ENCODE data around the gene EIF4E1B.
A peak's percentile ranks its signal among the peaks of the same experiment; 100 is the strongest.

EIF4E1B gene

DNA sequence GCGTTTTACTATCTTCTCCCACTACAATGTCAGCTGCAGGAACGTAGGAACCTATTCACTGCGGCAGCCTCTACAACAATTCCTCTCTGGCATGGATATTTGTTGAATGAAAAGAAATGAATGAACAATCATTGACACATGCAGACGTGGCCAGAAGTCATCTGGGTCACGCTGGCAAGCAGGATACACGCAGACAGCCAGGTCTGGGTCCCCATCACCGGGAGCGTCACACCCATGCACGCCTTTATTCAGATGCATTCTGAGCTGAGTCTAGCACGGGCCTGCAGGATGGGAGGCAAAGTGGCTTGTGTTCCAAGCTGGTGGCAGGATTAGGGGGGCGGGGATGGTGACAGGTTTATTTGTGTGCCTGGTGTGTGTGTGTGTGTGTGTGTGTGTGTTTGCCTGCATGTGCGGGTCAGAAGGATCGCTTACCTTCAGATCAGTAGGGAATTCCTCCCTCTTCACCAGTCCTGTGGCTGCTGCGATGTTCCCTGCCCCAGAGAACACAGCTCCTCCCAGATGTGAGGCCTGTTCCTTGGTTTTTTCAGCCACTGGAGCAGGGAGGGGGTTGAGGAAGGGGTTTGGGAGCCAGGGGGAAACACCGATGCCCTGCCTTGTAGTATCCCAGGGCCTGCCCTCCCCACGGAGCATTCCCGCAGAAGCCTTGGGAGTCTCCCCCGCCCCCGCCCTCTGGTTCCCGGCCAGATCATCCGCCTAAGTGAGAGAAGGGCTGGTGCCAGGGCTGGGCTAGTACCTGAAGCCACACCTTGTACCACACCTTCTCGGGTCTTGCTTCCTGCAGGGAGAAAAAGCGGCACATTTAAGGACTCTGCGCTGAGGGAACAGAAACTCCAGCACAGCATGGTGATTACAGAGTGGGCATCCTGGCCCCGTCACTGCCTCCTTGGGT is 4.3 kb upstream of the EIF4E1B start:
- peaks cover 4 to 14% of the 10 kb centered on the region in 2 donors for H3K4me1 ChIP-seq (ENCODE audit: control insufficient read depth in 1 of 2, insufficient read depth in 2 of 2, low read length in 2 of 2)
- H3K36me3 ChIP-seq (ENCODE audit: control insufficient read depth in 1 of 2, insufficient read depth in 2 of 2, low read length in 2 of 2) = no peaks in the 10 kb centered on the region
- H3K9ac ChIP-seq (ENCODE audit: low read depth in 1 of 2, low read length in 2 of 2) = no peak overlapping the region
- peaks cover 62 to 67% of the 10 kb centered on the region in 2 donors for H3K27me3 ChIP-seq (ENCODE audit: control insufficient read depth in 1 of 2, insufficient read depth in 2 of 2, low read length in 2 of 2)
- no peak overlapping the region for H3K4me3 ChIP-seq (ENCODE audit: low read depth in 1 of 2, low read length in 2 of 2)
- H3K27ac ChIP-seq (ENCODE audit: low read depth, low read length) = no peak overlapping the region
- no peaks in the 10 kb centered on the region for H3K9me3 ChIP-seq (ENCODE audit: control insufficient read depth in 1 of 2, low read length in 2 of 2)

DNA sequence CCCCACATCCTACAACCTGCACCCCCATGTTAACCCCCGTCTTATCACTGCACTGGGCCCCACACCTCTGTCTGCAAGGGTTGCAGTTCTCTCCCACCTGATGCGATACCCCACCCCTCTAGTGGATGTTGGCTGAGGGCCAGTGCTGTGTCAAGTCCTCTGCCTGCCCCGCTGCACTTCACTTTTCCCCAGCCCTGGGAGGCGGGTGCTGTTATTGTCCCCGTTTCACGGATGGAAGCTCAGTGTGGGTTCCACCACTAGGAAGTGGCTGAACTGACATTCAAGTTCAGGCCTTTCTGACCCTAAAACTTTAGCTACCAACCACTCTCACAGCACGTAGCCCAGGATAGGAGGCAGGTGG is 3.6 kb upstream of the EIF4E1B start:
- H3K4me3 ChIP-seq (ENCODE audit: low read depth in 1 of 2, low read length in 2 of 2) = no peak overlapping the region
- peaks cover 63 to 67% of the 10 kb centered on the region in 2 donors for H3K27me3 ChIP-seq (ENCODE audit: control insufficient read depth in 1 of 2, insufficient read depth in 2 of 2, low read length in 2 of 2)
- no peak overlapping the region for H3K9ac ChIP-seq (ENCODE audit: low read depth in 1 of 2, low read length in 2 of 2)
- no peak overlapping the region for H3K27ac ChIP-seq (ENCODE audit: low read depth, low read length)
- peaks cover 4 to 14% of the 10 kb centered on the region in 2 donors for H3K4me1 ChIP-seq (ENCODE audit: control insufficient read depth in 1 of 2, insufficient read depth in 2 of 2, low read length in 2 of 2)
- no peaks in the 10 kb centered on the region for H3K9me3 ChIP-seq (ENCODE audit: control insufficient read depth in 1 of 2, low read length in 2 of 2)
- no peaks in the 10 kb centered on the region for H3K36me3 ChIP-seq (ENCODE audit: control insufficient read depth in 1 of 2, insufficient read depth in 2 of 2, low read length in 2 of 2)

DNA sequence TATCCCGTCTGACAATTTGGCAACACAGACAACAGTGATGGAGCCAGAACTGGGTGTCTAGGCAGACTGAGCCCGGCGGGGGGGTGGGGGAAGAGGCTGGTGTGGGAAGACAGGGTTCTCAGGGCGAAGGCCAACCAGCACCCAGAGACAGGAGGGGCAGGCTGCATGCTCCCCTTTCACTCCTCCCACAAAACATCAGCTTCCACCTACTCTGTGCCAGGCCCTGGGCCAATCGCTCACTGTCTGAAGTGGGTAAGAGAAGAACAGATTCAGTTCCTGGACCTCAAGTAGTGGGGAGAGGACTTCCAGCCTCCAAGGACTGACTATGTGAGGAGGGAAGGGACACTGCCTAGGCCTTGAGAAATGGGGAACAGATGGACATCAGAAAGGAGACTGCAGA is 2.9 kb upstream of the EIF4E1B start:
- Histone ChIP-seq H3K9ac (ENCODE audit: low read depth in 1 of 2, low read length in 2 of 2) (no peak overlapping the region), H3K9me3 (ENCODE audit: control insufficient read depth in 1 of 2, low read length in 2 of 2) (no peaks in the 10 kb centered on the region), H3K27me3 (ENCODE audit: control insufficient read depth in 1 of 2, insufficient read depth in 2 of 2, low read length in 2 of 2) (peaks cover 64 to 66% of the 10 kb centered on the region in 2 donors), H3K4me3 (ENCODE audit: low read depth in 1 of 2, low read length in 2 of 2) (no peak overlapping the region), H3K27ac (ENCODE audit: low read depth, low read length) (no peak overlapping the region), H3K4me1 (ENCODE audit: control insufficient read depth in 1 of 2, insufficient read depth in 2 of 2, low read length in 2 of 2) (peaks cover 4 to 14% of the 10 kb centered on the region in 2 donors), H3K36me3 (ENCODE audit: control insufficient read depth in 1 of 2, insufficient read depth in 2 of 2, low read length in 2 of 2) (no peaks in the 10 kb centered on the region)

DNA sequence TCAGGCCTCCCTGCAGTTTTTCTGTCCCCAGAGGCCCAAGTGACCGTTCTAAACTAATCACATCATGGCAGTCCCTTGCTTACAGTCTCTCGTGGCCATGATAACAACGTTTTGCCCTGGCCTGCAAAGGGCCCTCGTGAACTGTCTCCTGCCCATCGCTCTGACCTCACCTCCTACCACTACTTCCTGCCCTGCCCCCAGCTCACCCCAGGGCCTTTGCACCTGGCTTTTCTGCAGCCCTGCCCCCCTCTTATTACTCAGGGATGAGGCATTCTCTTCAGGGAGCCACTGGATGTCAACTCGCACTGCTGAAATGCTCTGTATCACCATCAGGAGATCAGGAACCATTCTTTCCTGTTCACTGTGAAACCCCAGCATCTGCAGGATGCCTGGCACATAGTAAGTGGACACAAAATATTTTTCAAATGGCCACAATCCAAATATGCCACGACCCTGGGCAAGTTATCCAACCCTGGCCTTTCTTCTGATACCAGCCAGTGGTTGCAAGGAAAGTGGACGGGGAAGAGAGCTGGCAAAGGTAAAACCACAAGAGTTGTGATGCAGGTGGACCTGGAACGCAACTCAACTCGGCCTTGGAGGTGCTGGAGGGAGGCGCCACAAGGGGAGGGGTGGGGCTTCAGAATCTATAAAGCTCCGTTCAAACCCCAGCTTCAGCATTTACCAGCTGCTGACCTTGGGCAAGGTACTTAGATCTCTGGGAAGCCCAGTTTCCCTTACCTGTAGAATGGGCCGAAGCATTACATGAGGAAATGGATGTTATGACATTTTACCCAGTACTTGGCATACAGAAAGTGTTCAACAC is 1.9 kb upstream of the EIF4E1B start:
- Histone ChIP-seq H3K27me3 (ENCODE audit: control insufficient read depth in 1 of 2, insufficient read depth in 2 of 2, low read length in 2 of 2) (peaks cover 69 to 70% of the 10 kb centered on the region in 2 donors), H3K9me3 (ENCODE audit: control insufficient read depth in 1 of 2, low read length in 2 of 2) (no peaks in the 10 kb centered on the region), H3K36me3 (ENCODE audit: control insufficient read depth in 1 of 2, insufficient read depth in 2 of 2, low read length in 2 of 2) (no peaks in the 10 kb centered on the region), H3K27ac (ENCODE audit: low read depth, low read length) (no peak overlapping the region), H3K9ac (ENCODE audit: low read depth in 1 of 2, low read length in 2 of 2) (no peak overlapping the region), H3K4me3 (ENCODE audit: low read depth in 1 of 2, low read length in 2 of 2) (no peak overlapping the region), H3K4me1 (ENCODE audit: control insufficient read depth in 1 of 2, insufficient read depth in 2 of 2, low read length in 2 of 2) (peaks cover 4 to 14% of the 10 kb centered on the region in 2 donors)

DNA sequence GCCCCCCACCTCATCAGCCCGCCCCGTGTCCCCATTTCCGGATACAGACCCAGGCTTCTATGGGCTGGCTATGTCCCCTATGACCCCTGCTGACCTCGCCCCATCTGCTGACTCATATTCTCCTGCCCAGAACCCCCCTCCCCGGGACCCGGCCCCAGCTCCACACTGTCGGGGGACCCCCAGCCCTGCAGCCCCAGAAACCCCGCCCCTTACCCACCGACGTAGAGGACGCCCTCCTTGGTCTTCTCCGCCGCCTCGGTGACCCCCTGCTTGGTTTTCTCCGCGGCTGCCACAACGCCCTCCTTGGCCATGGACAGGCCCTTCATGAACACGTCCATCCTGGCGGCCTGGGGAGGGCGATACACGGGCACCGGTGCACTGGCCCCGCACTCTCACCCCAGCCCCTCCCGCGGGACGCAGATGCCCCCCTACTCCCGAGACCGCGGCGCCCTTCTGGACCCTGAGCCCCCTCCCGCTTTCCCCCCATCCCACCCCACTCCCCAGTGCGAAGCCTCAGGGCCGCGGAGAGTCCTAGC is 1.1 kb upstream of the EIF4E1B start:
- Histone ChIP-seq H3K4me1 (ENCODE audit: control insufficient read depth in 1 of 2, insufficient read depth in 2 of 2, low read length in 2 of 2) (peaks cover 4 to 14% of the 10 kb centered on the region in 2 donors), H3K4me3 (ENCODE audit: low read depth in 1 of 2, low read length in 2 of 2) (no peak overlapping the region)

DNA sequence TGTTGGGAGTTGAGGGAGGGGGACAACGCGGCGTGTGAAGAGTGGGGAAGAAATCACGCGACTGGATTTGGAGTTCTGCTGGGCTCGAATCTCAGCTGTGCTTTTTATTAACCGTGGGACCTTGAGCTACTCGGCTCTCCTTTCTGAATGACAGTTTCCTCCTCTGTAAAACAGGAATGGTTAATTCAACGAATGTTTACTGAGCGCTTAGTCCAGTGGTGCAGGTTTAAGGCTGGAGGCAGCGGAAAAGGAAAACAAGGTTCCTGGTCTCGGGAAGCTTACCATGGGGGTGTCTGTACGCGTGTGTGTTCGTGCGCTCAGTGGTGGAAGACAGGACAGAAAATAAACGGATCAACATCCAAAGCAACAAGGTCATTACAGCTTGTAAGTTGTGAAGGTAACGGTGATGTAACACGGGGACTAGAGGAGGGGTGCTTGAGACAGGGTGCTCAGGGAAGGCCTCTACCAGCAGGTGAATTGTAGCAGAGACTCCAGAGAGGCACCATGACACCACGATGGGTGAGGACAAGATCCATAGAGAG is 277 bp downstream of the EIF4E1B start:
- no peaks in the 10 kb centered on the region for H3K36me3 ChIP-seq (ENCODE audit: control insufficient read depth in 1 of 2, insufficient read depth in 2 of 2, low read length in 2 of 2)
- no peak overlapping the region for H3K27ac ChIP-seq (ENCODE audit: low read depth, low read length)
- H3K4me3 ChIP-seq (ENCODE audit: low read depth in 1 of 2, low read length in 2 of 2) = peak overlapping the region; percentile 24 to 48
- H3K9ac ChIP-seq (ENCODE audit: low read depth in 1 of 2, low read length in 2 of 2) = no peak overlapping the region
- peaks cover 0 to 3% of the 10 kb centered on the region in 2 donors for H3K9me3 ChIP-seq (ENCODE audit: control insufficient read depth in 1 of 2, low read length in 2 of 2)
- H3K27me3 ChIP-seq (ENCODE audit: control insufficient read depth in 1 of 2, insufficient read depth in 2 of 2, low read length in 2 of 2) = peaks cover 56 to 68% of the 10 kb centered on the region in 2 donors
- peaks cover 4 to 14% of the 10 kb centered on the region in 2 donors for H3K4me1 ChIP-seq (ENCODE audit: control insufficient read depth in 1 of 2, insufficient read depth in 2 of 2, low read length in 2 of 2)

More for the DNA sequence above, 1.1 kb upstream of the EIF4E1B start:
- Histone ChIP-seq H3K27me3 (ENCODE audit: control insufficient read depth in 1 of 2, insufficient read depth in 2 of 2, low read length in 2 of 2) (peaks cover 66 to 73% of the 10 kb centered on the region in 2 donors), H3K27ac (ENCODE audit: low read depth, low read length) (no peak overlapping the region), H3K9me3 (ENCODE audit: control insufficient read depth in 1 of 2, low read length in 2 of 2) (no peaks in the 10 kb centered on the region), H3K9ac (ENCODE audit: low read depth in 1 of 2, low read length in 2 of 2) (no peak overlapping the region), H3K36me3 (ENCODE audit: control insufficient read depth in 1 of 2, insufficient read depth in 2 of 2, low read length in 2 of 2) (no peaks in the 10 kb centered on the region)

DNA sequence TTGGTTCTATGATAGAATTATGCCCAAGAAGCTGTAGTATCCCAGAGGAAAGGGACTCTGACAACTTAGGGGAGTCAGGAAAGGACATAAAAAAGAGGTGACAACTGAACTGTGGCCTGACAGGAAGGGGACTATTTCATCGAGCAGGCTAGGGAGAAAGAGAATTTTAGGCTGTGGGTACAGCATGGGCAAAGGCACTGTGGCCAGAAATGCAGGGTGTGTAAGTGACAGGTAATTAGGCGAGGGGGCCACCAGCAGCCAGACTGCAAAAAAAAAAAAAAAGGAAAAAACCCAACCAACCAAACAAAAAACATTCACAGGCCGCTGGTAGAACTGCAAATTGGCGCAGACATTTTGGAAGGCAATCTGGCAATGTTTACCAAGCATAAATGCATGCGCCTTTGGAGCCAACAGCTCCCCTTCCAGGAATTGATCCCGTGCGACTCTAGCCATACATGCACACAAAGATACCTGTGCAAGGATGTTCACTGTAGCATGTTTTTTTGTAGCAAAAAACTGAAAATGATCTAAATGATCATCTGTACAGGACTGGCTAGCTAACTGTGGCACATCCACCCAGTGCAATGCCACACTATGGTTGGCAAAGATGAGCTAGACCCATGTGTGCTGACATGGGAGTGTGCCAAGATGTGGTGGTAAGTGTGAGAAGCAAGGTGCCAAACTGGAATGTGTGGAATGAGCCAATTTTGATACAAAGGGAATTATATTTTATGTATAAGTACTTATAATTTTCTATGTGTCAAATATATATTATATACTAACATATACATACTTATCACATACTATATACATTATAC is 1.1 kb downstream of the EIF4E1B start:
- peaks cover 49 to 62% of the 10 kb centered on the region in 2 donors for H3K27me3 ChIP-seq (ENCODE audit: control insufficient read depth in 1 of 2, insufficient read depth in 2 of 2, low read length in 2 of 2)
- H3K36me3 ChIP-seq (ENCODE audit: control insufficient read depth in 1 of 2, insufficient read depth in 2 of 2, low read length in 2 of 2) = no peaks in the 10 kb centered on the region
- H3K4me3 ChIP-seq (ENCODE audit: low read depth in 1 of 2, low read length in 2 of 2) = no peak overlapping the region
- H3K4me1 ChIP-seq (ENCODE audit: control insufficient read depth in 1 of 2, insufficient read depth in 2 of 2, low read length in 2 of 2) = peaks cover 4 to 14% of the 10 kb centered on the region in 2 donors
- peaks cover 0 to 3% of the 10 kb centered on the region in 2 donors for H3K9me3 ChIP-seq (ENCODE audit: control insufficient read depth in 1 of 2, low read length in 2 of 2)
- H3K9ac ChIP-seq (ENCODE audit: low read depth in 1 of 2, low read length in 2 of 2) = no peak overlapping the region
- no peak overlapping the region for H3K27ac ChIP-seq (ENCODE audit: low read depth, low read length)

DNA sequence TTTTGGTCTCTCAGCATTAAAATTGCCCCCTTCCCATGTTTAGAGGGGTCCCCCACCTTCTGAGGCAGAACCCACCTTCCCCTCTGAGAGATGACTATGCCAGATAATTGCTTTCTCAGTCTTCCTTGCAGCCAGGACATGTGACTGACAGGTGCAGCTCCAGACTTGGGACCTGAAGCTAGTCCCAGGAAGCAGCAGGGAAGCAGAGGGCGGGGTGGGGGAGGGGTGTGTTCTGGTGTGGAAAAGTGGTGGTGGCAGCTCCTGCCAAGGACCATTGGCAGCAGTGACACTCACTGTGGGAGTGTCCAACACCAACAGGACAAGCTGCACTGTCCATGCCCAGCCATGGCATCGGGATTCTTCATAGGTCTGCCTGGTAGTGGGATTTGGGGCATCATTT is 2.3 kb downstream of the EIF4E1B start:
- Histone ChIP-seq H3K4me1 (ENCODE audit: control insufficient read depth in 1 of 2, insufficient read depth in 2 of 2, low read length in 2 of 2) (peaks cover 4 to 8% of the 10 kb centered on the region in 2 donors), H3K27me3 (ENCODE audit: control insufficient read depth in 1 of 2, insufficient read depth in 2 of 2, low read length in 2 of 2) (peaks cover 47 to 50% of the 10 kb centered on the region in 2 donors), H3K27ac (ENCODE audit: low read depth, low read length) (no peak overlapping the region), H3K9me3 (ENCODE audit: control insufficient read depth in 1 of 2, low read length in 2 of 2) (peaks cover 0 to 3% of the 10 kb centered on the region in 2 donors), H3K9ac (ENCODE audit: low read depth in 1 of 2, low read length in 2 of 2) (no peak overlapping the region), H3K4me3 (ENCODE audit: low read depth in 1 of 2, low read length in 2 of 2) (no peak overlapping the region), H3K36me3 (ENCODE audit: control insufficient read depth in 1 of 2, insufficient read depth in 2 of 2, low read length in 2 of 2) (no peaks in the 10 kb centered on the region)

DNA sequence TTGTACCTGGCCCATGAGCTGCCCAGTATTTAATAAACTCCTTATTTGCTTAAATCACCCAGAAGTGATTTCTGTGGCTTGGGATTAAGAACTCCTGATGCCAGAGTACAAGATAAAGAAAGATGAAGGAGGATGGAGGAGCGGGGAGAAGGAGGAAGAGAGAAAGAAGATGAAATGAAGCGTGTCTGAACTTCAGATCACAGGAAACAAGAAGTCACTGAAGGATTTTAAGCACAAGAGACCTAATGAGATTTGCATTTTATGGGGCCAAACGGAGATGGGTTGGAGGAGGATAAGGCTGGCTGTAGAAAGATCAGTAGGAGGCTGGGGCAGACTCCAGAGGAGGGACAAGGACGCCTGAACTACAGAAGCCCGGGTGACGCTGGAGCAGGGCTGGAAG is 3.1 kb downstream of the EIF4E1B start:
- Histone ChIP-seq H3K4me3 (ENCODE audit: low read depth in 1 of 2, low read length in 2 of 2) (no peak overlapping the region), H3K27ac (ENCODE audit: low read depth, low read length) (no peak overlapping the region), H3K9me3 (ENCODE audit: control insufficient read depth in 1 of 2, low read length in 2 of 2) (peaks cover 0 to 3% of the 10 kb centered on the region in 2 donors), H3K4me1 (ENCODE audit: control insufficient read depth in 1 of 2, insufficient read depth in 2 of 2, low read length in 2 of 2) (peaks cover 4 to 8% of the 10 kb centered on the region in 2 donors), H3K9ac (ENCODE audit: low read depth in 1 of 2, low read length in 2 of 2) (no peak overlapping the region), H3K27me3 (ENCODE audit: control insufficient read depth in 1 of 2, insufficient read depth in 2 of 2, low read length in 2 of 2) (peaks cover 39 to 42% of the 10 kb centered on the region in 2 donors), H3K36me3 (ENCODE audit: control insufficient read depth in 1 of 2, insufficient read depth in 2 of 2, low read length in 2 of 2) (no peaks in the 10 kb centered on the region)
